ENCODE results near the gene TREH.
"Not testable (repeated sequence)": the region's sequence is repeated elsewhere in the genome, so short reads cannot be mapped to it uniquely, and the experiment has no call there.

Gene TREH

GRCh38 chr11:118615976-118616371 lies 63.5 kb downstream of the TREH start:
- DNase-seq (ENCODE audit: low read depth) = no peak
- TF ChIP-seq CTCF (IDR thresholded peaks at IDR 0.05; ENCODE audit: low read length, missing control alignments) = no peak
- H3K4me3 ChIP-seq (replicated peaks; ENCODE audit: low read depth, low read length) = no peak overlapping the region

- DNase-seq (ENCODE audit: low read depth) = no peak
- H3K4me3 ChIP-seq (replicated peaks; ENCODE audit: low read depth, low read length) = no peak overlapping the region
- TF ChIP-seq CTCF (IDR thresholded peaks at IDR 0.05; ENCODE audit: low read length, missing control alignments) = no peak
Observed at GRCh38 chr11:118615282-118615975, 64.0 kb downstream of the TREH start.

GRCh38 chr11:118614511-118614910 lies 64.9 kb downstream of the TREH start:
- no peak for TF ChIP-seq CTCF (IDR thresholded peaks at IDR 0.05; ENCODE audit: low read length, missing control alignments)
- DNase-seq (ENCODE audit: low read depth) = no peak

GRCh38 chr11:118612378-118612777 lies 67.1 kb downstream of the TREH start:
- no peak for TF ChIP-seq CTCF (IDR thresholded peaks at IDR 0.05; ENCODE audit: low read length, missing control alignments)
- peak overlapping the region; percentile 18 for H3K4me3 ChIP-seq (replicated peaks; ENCODE audit: low read depth, low read length)

More at GRCh38 chr11:118614511-118614910, 64.9 kb downstream of the TREH start:
- H3K4me3 ChIP-seq (replicated peaks; ENCODE audit: low read depth, low read length) = no peak overlapping the region

GRCh38 chr11:118611433-118611795 lies 68.0 kb downstream of the TREH start:
- H3K4me3 ChIP-seq (replicated peaks; ENCODE audit: low read depth, low read length) = peak overlapping the region; percentile 83
- DNase-seq (ENCODE audit: low read depth) = not testable (repeated sequence)

More at GRCh38 chr11:118612378-118612777, 67.1 kb downstream of the TREH start:
- peak; percentile 90 for DNase-seq (ENCODE audit: low read depth)

GRCh38 chr11:118610773-118611432 lies 68.5 kb downstream of the TREH start:
- TF ChIP-seq CTCF (IDR thresholded peaks at IDR 0.05; ENCODE audit: low read length, missing control alignments) = peak; percentile 71
- peak overlapping the region; percentile 83 for H3K4me3 ChIP-seq (replicated peaks; ENCODE audit: low read depth, low read length)
- peak; percentile 75 for DNase-seq (ENCODE audit: low read depth)

- peak overlapping the region; percentile 83 for H3K4me3 ChIP-seq (replicated peaks; ENCODE audit: low read depth, low read length)
- DNase-seq (ENCODE audit: low read depth) = no peak
- no peak for TF ChIP-seq CTCF (IDR thresholded peaks at IDR 0.05; ENCODE audit: low read length, missing control alignments)
Observed at GRCh38 chr11:118610225-118610772, 69.2 kb downstream of the TREH start.

Data from fibroblast of pulmonary artery (primary cell).